GM19043 (cell line): ENCODE data around the gene RNFT2.

Experiments used
- ATAC-seq: cut with Tn5 transposase; IDR thresholded peaks from one replicate; pipeline ENCODE4 v1.9.1; 2021; ENCODE audit warnings: low read depth; ENCODE audit not compliant: unreplicated experiment

Gene RNFT2

GRCh38 chr12:116709768-116710167, 28.3 kb upstream of the RNFT2 start:
- ATAC-seq = no peak

GRCh38 chr12:116710370-116711150, 27.6 kb upstream of the RNFT2 start:
- no peak for ATAC-seq

GRCh38 chr12:116712458-116713303, 25.4 kb upstream of the RNFT2 start:
- no peak for ATAC-seq

- ATAC-seq = no peak
Observed at GRCh38 chr12:116713527-116713926, 24.6 kb upstream of the RNFT2 start.

GRCh38 chr12:116714175-116714574, 23.9 kb upstream of the RNFT2 start:
- no peak for ATAC-seq

GRCh38 chr12:116717466-116718437, 20.4 kb upstream of the RNFT2 start:
- ATAC-seq = no peak

GRCh38 chr12:116718655-116719454, 19.3 kb upstream of the RNFT2 start:
- ATAC-seq = no peak

- no peak for ATAC-seq
Observed at GRCh38 chr12:116719731-116720528, 18.2 kb upstream of the RNFT2 start.

- no peak for ATAC-seq
Observed at GRCh38 chr12:116722245-116722644, 15.9 kb upstream of the RNFT2 start.

GRCh38 chr12:116726694-116727093, 11.4 kb upstream of the RNFT2 start:
- ATAC-seq = no peak

GRCh38 chr12:116727261-116727660, 10.9 kb upstream of the RNFT2 start:
- no peak for ATAC-seq

- no peak for ATAC-seq
Observed at GRCh38 chr12:116727891-116728290, 10.2 kb upstream of the RNFT2 start.

GRCh38 chr12:116731801-116732200, 6.3 kb upstream of the RNFT2 start:
- ATAC-seq = no peak

GRCh38 chr12:116734156-116734768, 3.9 kb upstream of the RNFT2 start:
- no peak for ATAC-seq

- ATAC-seq = no peak
Observed at GRCh38 chr12:116735084-116735483, 3.0 kb upstream of the RNFT2 start.

GRCh38 chr12:116735951-116736599, 2.0 kb upstream of the RNFT2 start:
- ATAC-seq = no peak

- no peak for ATAC-seq
Observed at GRCh38 chr12:116736962-116737773, 947 bp upstream of the RNFT2 start.
